ENCODE measurements around the gene DCHS1.

The DCHS1 gene

GRCh38 chr11:6587360-6587953, 68.2 kb downstream of the DCHS1 start:
- no peak for DNase-seq

- DNase-seq = no peak
These were observed 68.9 kb downstream of the DCHS1 start for GRCh38 chr11:6586434-6587359.

- no peak for DNase-seq
These were observed 71.1 kb downstream of the DCHS1 start for GRCh38 chr11:6584528-6584927.

- DNase-seq = no peak
These were observed 72.0 kb downstream of the DCHS1 start for GRCh38 chr11:6583584-6583983.

- DNase-seq = no peak
These were observed 75.9 kb downstream of the DCHS1 start for GRCh38 chr11:6579681-6580080.

GRCh38 chr11:6578134-6578533, 77.5 kb downstream of the DCHS1 start:
- no peak for DNase-seq

- DNase-seq = no peak
These were observed 78.9 kb downstream of the DCHS1 start for GRCh38 chr11:6576471-6577373.

GRCh38 chr11:6574816-6575715, 80.5 kb downstream of the DCHS1 start:
- no peak for DNase-seq

- no peak for DNase-seq
These were observed 83.4 kb downstream of the DCHS1 start for GRCh38 chr11:6572215-6572614.

GRCh38 chr11:6571434-6572008, 84.1 kb downstream of the DCHS1 start:
- no peak for DNase-seq

Measured in NCI-H748 treated with DMSO at 0.1 percent for 48 hours (cell line).